Upper lobe of right lung (tissue), 1 donor: Measurements from ENCODE around the gene AMOTL2. TPM values are rescaled to one million over a fixed set of nuclear protein-coding genes. Genes with fewer than 3 reads are reported as not detected.

Experiments used
- ATAC-seq: fragments of 200-7000 bp; cut with Tn5 transposase; one replicate; pipeline ENCODE4 v1.9.1; 2020; ENCODE audit warnings: mild to moderate bottlenecking, moderate library complexity
- DNase-seq: peaks from one replicate; pipeline ENCODE4 v3.0.0-alpha.2; 2020
- H3K27ac ChIP-seq: fragments of 200-600 bp; one replicate; pipeline ENCODE4 v1.8.0; 2022
- H3K27me3 ChIP-seq: fragments of 200-600 bp; one replicate; pipeline ENCODE4 v1.8.0; 2022; ENCODE audit warnings: mild to moderate bottlenecking
- H3K36me3 ChIP-seq: fragments of 200-600 bp; one replicate; pipeline ENCODE4 v1.8.0; 2022
- H3K4me1 ChIP-seq: fragments of 200-600 bp; one replicate; pipeline ENCODE4 v1.8.0; 2022
- H3K4me3 ChIP-seq: fragments of 200-600 bp; one replicate; pipeline ENCODE4 v1.8.0; 2022; ENCODE audit warnings: mild to moderate bottlenecking
- H3K9me3 ChIP-seq: fragments of 200-600 bp; one replicate; pipeline ENCODE4 v1.8.0; 2022
- intact Hi-C: fragments of 100-400 bp; cut with DNase I; formaldehyde crosslinking; loops from one replicate; pipeline ENCODE4 v1.11.0; 2022
- total RNA-seq: library from RNA; stranded (reverse); fragmentation: NEBNext Ultra II Directional; extraction: Animal tissue kit (Norgen Biotek cat#: 25700); gene quantifications from one replicate; pipeline ENCODE4 v1.2.1, GENCODE V29; 2021
- TF ChIP-seq, protein P1 (sequence below): fragments of 200-600 bp; IDR thresholded peaks from one replicate; pipeline ENCODE4 v1.8.0; 2022; ENCODE audit warnings: antibody characterized with exemption
- donor health status: DM: no; HTN: yes; CAD: no; lungs with severe emphysema.

AMOTL2 gene
- total RNA-seq, 1 donor from 2014 or later, result 119 TPM

GRCh38 chr3:134323966-134324962 lies 50.0 kb downstream of the AMOTL2 start:
- no peaks in the 10 kb centered on the region for H3K36me3 ChIP-seq
- H3K27me3 ChIP-seq, result no peaks in the 10 kb centered on the region
- DNase-seq (no peak), ATAC-seq (no peak)
- peaks cover 34% of the 10 kb centered on the region for H3K4me1 ChIP-seq
- TF ChIP-seq, protein P1, sequence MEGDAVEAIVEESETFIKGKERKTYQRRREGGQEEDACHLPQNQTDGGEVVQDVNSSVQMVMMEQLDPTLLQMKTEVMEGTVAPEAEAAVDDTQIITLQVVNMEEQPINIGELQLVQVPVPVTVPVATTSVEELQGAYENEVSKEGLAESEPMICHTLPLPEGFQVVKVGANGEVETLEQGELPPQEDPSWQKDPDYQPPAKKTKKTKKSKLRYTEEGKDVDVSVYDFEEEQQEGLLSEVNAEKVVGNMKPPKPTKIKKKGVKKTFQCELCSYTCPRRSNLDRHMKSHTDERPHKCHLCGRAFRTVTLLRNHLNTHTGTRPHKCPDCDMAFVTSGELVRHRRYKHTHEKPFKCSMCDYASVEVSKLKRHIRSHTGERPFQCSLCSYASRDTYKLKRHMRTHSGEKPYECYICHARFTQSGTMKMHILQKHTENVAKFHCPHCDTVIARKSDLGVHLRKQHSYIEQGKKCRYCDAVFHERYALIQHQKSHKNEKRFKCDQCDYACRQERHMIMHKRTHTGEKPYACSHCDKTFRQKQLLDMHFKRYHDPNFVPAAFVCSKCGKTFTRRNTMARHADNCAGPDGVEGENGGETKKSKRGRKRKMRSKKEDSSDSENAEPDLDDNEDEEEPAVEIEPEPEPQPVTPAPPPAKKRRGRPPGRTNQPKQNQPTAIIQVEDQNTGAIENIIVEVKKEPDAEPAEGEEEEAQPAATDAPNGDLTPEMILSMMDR, result no peak
- intact Hi-C loops, result no loop called here
- H3K9me3 ChIP-seq, result no peaks in the 10 kb centered on the region
- no peak overlapping the region for H3K27ac ChIP-seq
- no peak overlapping the region for H3K4me3 ChIP-seq

DNA sequence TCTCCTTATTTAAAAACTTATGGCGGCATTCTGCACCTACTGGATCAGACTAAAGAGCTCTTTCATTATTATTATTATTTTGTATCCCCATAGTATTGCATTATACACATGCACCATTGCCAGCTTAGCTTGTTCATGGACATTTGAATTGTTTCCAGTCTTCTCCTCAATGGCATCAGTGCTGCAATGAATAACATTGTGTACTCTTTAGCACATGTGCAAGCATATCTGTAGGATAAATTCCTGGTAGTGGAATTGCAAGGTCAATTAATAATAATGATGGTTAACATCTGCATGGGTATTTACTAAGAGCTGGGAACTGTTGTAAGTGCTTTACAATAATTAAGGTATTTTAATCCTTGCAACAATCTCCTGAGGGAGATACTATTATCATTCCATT lies 52.0 kb downstream of the AMOTL2 start:
- ATAC-seq, result no peak
- H3K4me1 ChIP-seq, result peaks cover 20% of the 10 kb centered on the region
- no peak overlapping the region for H3K27ac ChIP-seq
- TF ChIP-seq, protein P1, result no peak
- H3K4me3 ChIP-seq, result no peak overlapping the region
- H3K27me3 ChIP-seq, result no peaks in the 10 kb centered on the region
- no peaks in the 10 kb centered on the region for H3K9me3 ChIP-seq
- H3K36me3 ChIP-seq, result no peaks in the 10 kb centered on the region
- no peak for DNase-seq
- intact Hi-C loops, result no loop called here

DNA sequence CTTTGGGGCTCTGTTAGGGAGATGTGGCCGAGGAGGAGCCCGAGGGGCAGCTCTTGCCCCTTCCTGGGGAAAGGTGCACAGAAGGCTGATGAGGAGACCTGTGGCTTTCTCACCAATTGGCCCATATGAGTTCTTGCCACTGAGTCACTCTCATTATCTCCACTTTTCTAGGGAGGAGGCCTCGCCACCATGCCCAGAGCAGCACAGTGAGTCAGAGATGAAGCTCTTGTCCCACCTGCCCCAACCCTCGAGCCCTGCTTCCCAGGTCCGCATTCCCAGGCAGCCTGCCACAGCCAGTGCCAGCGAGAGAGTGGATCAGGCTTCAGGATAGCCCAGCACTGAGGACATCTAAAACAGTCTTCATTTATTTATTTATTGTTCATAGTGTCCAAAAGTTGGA lies 53.5 kb downstream of the AMOTL2 start:
- Histone ChIP-seq H3K36me3 (no peaks in the 10 kb centered on the region), H3K27me3 (no peaks in the 10 kb centered on the region), H3K9me3 (no peaks in the 10 kb centered on the region), H3K27ac (no peak overlapping the region), H3K4me1 (peaks cover 12% of the 10 kb centered on the region), H3K4me3 (no peak overlapping the region)
- DNase-seq, result no peak
- peak; percentile 51 for ATAC-seq
- TF ChIP-seq, protein P1, result no peak
- intact Hi-C loops, result no loop called here

- TF ChIP-seq, protein P1, result no peak
- Histone ChIP-seq H3K36me3 (no peaks in the 10 kb centered on the region), H3K4me3 (no peak overlapping the region), H3K27me3 (no peaks in the 10 kb centered on the region), H3K4me1 (peaks cover 14% of the 10 kb centered on the region), H3K9me3 (no peaks in the 10 kb centered on the region), H3K27ac (no peak overlapping the region)
- ATAC-seq (no peak), DNase-seq (no peak)
- intact Hi-C loops, result no loop called here
These were observed 54.3 kb downstream of the AMOTL2 start for GRCh38 chr3:134319931-134320330.

DNA sequence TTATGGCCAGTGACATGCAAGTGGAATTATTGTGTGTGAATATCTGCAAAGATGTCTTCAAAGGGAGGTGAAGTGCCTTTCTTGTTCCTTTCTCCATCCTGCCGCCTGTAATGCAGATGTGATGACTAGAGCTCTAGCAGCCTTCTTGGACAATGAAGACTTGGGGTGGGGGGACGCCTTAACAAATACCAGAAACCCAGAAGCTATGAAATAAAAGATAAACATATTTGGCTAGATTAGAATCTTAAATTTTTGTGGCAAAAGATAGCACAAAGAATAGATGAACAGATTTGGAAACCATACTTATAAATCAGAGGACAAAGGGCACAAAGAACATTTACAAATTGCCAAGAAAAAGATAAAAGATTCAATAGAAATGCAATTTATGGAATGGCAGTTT lies 56.1 kb downstream of the AMOTL2 start:
- DNase-seq (no peak), ATAC-seq (no peak)
- Histone ChIP-seq H3K9me3 (no peaks in the 10 kb centered on the region), H3K4me1 (peaks cover 30% of the 10 kb centered on the region), H3K36me3 (no peaks in the 10 kb centered on the region), H3K27me3 (no peaks in the 10 kb centered on the region), H3K27ac (no peak overlapping the region), H3K4me3 (no peak overlapping the region)
- intact Hi-C loops, result no loop called here
- TF ChIP-seq, protein P1, result no peak
